Measurements from ENCODE around the gene C12orf60. TPM values are rescaled to one million over a fixed set of nuclear protein-coding genes. Genes with fewer than 3 reads are reported as not detected.

Gene C12orf60
- total RNA-seq, 1 donor from 2014 or later, result 1.2 TPM

GRCh38 chr12:14840616-14841015, 37.1 kb downstream of the C12orf60 start:
- TF ChIP-seq CTCF (IDR thresholded peaks at IDR 0.05), result no peak
- Mint-ChIP-seq H3K27ac (ENCODE audit: unreplicated experiment) (peak overlapping the region; percentile 92), H3K4me3 (ENCODE audit: unreplicated experiment) (no peak overlapping the region), H3K27me3 (ENCODE audit: unreplicated experiment) (no peaks in the 10 kb centered on the region), H3K9me3 (ENCODE audit: unreplicated experiment) (peaks cover 13% of the 10 kb centered on the region), H3K36me3 (ENCODE audit: unreplicated experiment) (peaks cover 1% of the 10 kb centered on the region), H3K4me1 (ENCODE audit: unreplicated experiment) (peaks cover 49% of the 10 kb centered on the region)
- DNase-seq (ENCODE audit: extremely low spot score, unreplicated experiment), result no peak

GRCh38 chr12:14841761-14842160, 38.3 kb downstream of the C12orf60 start:
- Mint-ChIP-seq H3K9me3 (ENCODE audit: unreplicated experiment) (peaks cover 13% of the 10 kb centered on the region), H3K36me3 (ENCODE audit: unreplicated experiment) (peaks cover 1% of the 10 kb centered on the region), H3K4me1 (ENCODE audit: unreplicated experiment) (peaks cover 46% of the 10 kb centered on the region), H3K27me3 (ENCODE audit: unreplicated experiment) (no peaks in the 10 kb centered on the region), H3K4me3 (ENCODE audit: unreplicated experiment) (no peak overlapping the region), H3K27ac (ENCODE audit: unreplicated experiment) (peak overlapping the region; percentile 92)
- TF ChIP-seq CTCF (IDR thresholded peaks at IDR 0.05), result no peak
- no peak for DNase-seq (ENCODE audit: extremely low spot score, unreplicated experiment)

GRCh38 chr12:14842315-14842714, 38.8 kb downstream of the C12orf60 start:
- no peak for DNase-seq (ENCODE audit: extremely low spot score, unreplicated experiment)
- Mint-ChIP-seq H3K4me3 (ENCODE audit: unreplicated experiment) (no peak overlapping the region), H3K9me3 (ENCODE audit: unreplicated experiment) (peaks cover 13% of the 10 kb centered on the region), H3K27ac (ENCODE audit: unreplicated experiment) (peak overlapping the region; percentile 92), H3K36me3 (ENCODE audit: unreplicated experiment) (peaks cover 1% of the 10 kb centered on the region), H3K4me1 (ENCODE audit: unreplicated experiment) (peaks cover 47% of the 10 kb centered on the region), H3K27me3 (ENCODE audit: unreplicated experiment) (no peaks in the 10 kb centered on the region)
- TF ChIP-seq CTCF (IDR thresholded peaks at IDR 0.05), result no peak

- no peak within 1 kb of the TSS for H3K4me3 Mint-ChIP-seq (ENCODE audit: unreplicated experiment)
- no peaks in the 10 kb centered on the region for H3K27me3 Mint-ChIP-seq (ENCODE audit: unreplicated experiment)
- peaks cover 13% of the 10 kb centered on the region for H3K9me3 Mint-ChIP-seq (ENCODE audit: unreplicated experiment)
- TF ChIP-seq CTCF (IDR thresholded peaks at IDR 0.05), result no peak
- H3K4me1 Mint-ChIP-seq (ENCODE audit: unreplicated experiment), result peaks cover 46% of the 10 kb centered on the region
- peaks cover 1% of the 10 kb centered on the region for H3K36me3 Mint-ChIP-seq (ENCODE audit: unreplicated experiment)
- peak within 1 kb of the TSS; percentile 92 for H3K27ac Mint-ChIP-seq (ENCODE audit: unreplicated experiment)
- DNase-seq (ENCODE audit: extremely low spot score, unreplicated experiment), result no peak
Observed at GRCh38 chr12:14843425-14843887, 40.0 kb downstream of the C12orf60 start, which contains the start of gene ART4. Gene ART4 (minus strand): TSS chr12:14843526. CDS start chr12:14843113, 413 bp downstream.

GRCh38 chr12:14844401-14844800, 40.9 kb downstream of the C12orf60 start:
- TF ChIP-seq CTCF (IDR thresholded peaks at IDR 0.05), result no peak
- Mint-ChIP-seq H3K4me1 (ENCODE audit: unreplicated experiment) (peaks cover 50% of the 10 kb centered on the region), H3K9me3 (ENCODE audit: unreplicated experiment) (peaks cover 8% of the 10 kb centered on the region), H3K36me3 (ENCODE audit: unreplicated experiment) (peaks cover 1% of the 10 kb centered on the region), H3K27ac (ENCODE audit: unreplicated experiment) (no peak overlapping the region), H3K27me3 (ENCODE audit: unreplicated experiment) (no peaks in the 10 kb centered on the region), H3K4me3 (ENCODE audit: unreplicated experiment) (no peak overlapping the region)
- DNase-seq (ENCODE audit: extremely low spot score, unreplicated experiment), result no peak

All from osteocyte (in vitro differentiated cells).